Breast epithelium (tissue), 3 donors: ENCODE results near the gene NEK4.

Source experiments
- CTCF ChIP-seq, 3 donors: fragments of 450-650 bp; IDR thresholded peaks; one replicate each; pipeline ENCODE4 v1.5.1; 2016 to 2017; ENCODE audit warnings: antibody characterized with exemption in 3 of 3, mild to moderate bottlenecking in 3 of 3, moderate library complexity in 3 of 3
- POLR2A ChIP-seq: fragments of 450-650 bp; IDR thresholded peaks from one replicate; pipeline ENCODE4 v1.6.1; 2016; ENCODE audit warnings: antibody characterized with exemption, mild to moderate bottlenecking, moderate library complexity
- POLR2AphosphoS5 ChIP-seq, 3 donors: sonication (generic); formaldehyde crosslinking; IDR thresholded peaks; one replicate each; pipeline ENCODE4 v1.6.1; 2017; ENCODE audit warnings: antibody characterized with exemption in 3 of 3

GRCh38 chr3:52688266-52688665 is 82.5 kb downstream of the NEK4 start:
- TF ChIP-seq CTCF (IDR thresholded peaks at IDR 0.05) (no peak), POLR2A (no peak), POLR2AphosphoS5 (IDR thresholded peaks at IDR 0.05) (no peak)
